NCI-H524 (cell line): ENCODE data around the gene LRRC42.
"Not testable (repeated sequence)": the region's sequence is repeated elsewhere in the genome, so short reads cannot be mapped to it uniquely, and the experiment has no call there.

Source experiments
- DNase-seq, 2 experiments: peaks; one replicate each; lab custom pipeline; 2025; lab: John Stamatoyannopoulos, UW

LRRC42 gene

GRCh38 chr1:53967409-53968124, 21.4 kb downstream of the LRRC42 start:
- DNase-seq, result peak; percentile 52 to 86

DNA sequence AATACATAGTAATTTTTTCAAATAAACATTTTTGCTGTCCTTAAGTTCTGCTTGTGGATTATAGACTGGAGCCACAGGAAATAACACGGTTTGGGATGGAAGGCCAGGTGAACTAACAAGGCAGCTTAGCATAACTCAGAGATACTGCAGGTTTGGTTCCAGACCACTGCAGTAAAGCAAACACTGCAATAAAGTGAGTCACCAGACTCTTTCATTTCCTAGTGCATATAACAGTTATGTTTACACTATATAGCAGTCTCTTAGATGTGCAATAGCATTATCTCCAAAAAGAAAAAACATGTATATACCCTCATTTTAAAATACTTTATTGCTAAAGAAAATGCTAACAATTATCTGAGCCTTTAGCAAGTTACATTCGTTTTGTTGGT, 22.0 kb downstream of the LRRC42 start:
- DNase-seq, result no peak

DNA sequence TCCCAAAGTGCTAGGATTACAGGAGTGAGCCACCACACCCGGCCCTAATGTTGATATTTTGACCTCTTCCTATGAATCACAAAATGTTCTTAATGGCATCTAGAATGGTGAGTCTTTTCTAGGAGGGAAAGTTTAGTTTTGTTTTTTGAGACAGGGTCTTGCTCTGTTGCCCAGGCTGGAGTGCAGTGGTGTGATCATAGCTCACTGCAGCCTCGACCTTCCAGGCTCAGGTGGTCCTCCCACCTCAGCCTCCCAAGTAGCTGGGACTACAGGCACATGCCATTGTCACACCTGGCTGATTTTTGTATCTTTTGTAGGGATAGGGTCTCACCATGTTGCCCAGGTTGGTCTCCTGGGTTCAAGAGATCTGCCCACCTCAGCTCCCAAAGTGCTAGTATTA, 23.2 kb downstream of the LRRC42 start:
- not testable (repeated sequence) for DNase-seq

GRCh38 chr1:53971718-53972117, 25.6 kb downstream of the LRRC42 start:
- DNase-seq, result no peak

DNA sequence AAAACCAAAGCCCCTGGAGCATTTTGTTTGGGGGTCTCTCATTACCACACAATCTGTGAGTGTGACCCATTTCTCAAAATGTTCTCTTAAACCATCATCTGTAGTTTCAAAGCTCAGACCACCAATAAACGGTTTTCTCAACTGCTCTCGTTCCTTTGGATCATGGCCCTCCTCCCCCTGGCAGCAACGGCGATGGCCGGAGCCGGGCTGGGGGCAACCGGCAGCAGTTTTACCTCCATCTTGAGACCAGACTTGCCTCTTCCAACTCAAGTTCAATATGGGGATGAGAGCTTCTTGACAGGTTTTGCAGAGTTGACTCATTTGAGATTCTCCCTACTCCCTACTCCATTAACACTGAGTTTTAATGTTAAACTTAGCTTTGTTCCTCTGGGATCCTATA, 29.7 kb downstream of the LRRC42 start:
- no peak for DNase-seq

GRCh38 chr1:53979712-53980450, 33.7 kb downstream of the LRRC42 start:
- peak in 1 of 2 experiments; percentile 47 for DNase-seq

DNA sequence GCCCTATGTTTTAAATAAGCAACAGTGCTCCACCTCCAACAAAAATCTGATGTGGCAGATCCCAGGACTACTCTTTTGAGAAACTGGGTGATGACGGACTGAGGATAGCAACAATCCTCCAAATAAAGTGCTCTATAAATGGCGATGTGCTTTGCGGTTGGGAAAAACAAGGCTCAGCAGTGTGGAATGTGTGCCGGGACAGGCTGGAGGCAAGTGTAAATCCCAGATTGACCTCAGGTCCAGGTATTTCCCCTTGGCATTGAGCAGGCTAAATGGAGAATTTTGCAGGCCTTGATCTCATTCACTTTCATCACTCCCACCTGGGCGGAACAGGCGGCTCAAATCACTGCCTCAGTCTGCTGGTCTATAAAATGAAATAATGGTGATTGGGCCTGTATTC, 35.1 kb downstream of the LRRC42 start:
- no peak for DNase-seq

GRCh38 chr1:53982034-53982762, 36.0 kb downstream of the LRRC42 start:
- DNase-seq, result no peak

DNA sequence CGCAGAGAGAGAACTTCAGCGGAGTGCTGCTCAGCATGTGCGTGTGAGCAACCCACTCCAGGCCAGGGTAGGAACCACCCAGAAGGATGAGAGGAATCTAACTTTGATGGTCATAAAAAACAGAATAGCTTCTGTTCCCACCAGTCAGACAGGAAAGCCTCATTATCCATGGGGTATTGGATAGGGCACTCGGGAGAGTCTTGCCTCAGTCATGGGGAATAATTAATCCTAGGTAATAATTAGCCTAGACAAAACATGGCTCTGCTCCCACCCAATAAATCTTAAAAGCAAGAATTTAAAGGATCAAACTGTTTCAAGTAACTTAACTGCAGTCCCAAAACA, 36.6 kb downstream of the LRRC42 start:
- no peak for DNase-seq

- DNase-seq, result no peak
Observed at GRCh38 chr1:53984726-53985125, 38.6 kb downstream of the LRRC42 start.

DNA sequence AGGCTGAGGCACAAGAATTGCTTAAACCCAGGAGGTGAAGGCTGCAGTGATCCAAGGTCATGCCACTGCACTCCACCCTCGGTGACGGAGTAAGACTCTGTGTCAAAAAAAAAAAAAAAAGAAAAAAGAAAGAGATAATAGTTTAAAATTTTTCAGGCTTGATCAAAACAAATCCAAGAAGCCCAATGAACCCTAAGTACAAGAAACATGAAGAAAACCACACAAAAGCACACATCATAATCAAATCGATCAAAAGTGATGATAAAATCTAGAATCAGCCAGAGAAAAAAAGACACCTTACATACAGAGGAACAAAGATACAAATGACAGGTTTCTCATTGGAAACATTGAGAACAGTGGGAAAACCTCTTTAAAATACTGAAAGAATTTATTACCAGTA, 40.3 kb downstream of the LRRC42 start:
- DNase-seq, result no peak

- DNase-seq, result no peak
Observed at GRCh38 chr1:53987880-53988279, 41.7 kb downstream of the LRRC42 start.

DNA sequence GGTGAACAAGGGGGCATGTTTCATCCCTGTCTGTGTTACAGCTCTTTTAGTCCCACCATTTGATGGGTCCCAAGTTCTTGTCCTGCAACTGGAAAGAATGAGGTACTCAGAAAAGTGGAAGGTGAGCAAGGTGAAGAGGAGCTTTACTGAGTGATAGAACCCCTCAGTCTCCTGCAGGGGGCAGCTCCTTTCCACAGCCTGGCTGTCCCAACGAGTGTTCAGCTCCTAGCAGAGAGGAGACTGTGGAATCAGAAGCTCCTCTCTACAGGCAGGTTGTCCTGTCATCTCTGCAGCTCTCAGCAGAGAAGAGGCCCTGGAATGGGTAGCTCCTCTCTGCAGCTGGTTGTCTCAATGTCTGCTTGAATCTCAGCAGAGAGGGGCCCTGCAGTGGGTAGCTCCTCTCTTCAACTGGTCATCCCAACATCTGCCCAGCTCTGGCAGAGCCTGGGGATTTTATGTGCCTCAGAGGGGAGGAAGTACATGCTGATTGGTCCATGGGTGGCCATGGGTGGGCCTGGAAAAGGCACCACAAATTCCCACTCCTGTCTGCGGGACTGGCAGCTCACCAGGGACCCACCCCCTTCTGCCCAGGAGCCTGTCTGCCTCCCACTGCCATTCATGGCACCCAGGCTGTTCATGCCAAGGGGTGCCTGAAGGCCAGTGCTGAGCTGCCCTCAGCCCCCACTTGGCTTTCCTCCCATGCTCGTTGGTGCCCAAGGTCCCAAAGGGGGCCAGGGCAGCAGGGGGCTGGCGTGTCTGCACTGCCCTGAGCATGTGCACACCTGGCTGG, 46.1 kb downstream of the LRRC42 start:
- DNase-seq, result peak in 1 of 2 experiments; percentile 7

- DNase-seq, result not testable (repeated sequence)
Observed at GRCh38 chr1:53994516-53994915, 48.4 kb downstream of the LRRC42 start.

GRCh38 chr1:53995683-53996082, 49.5 kb downstream of the LRRC42 start:
- no peak for DNase-seq

GRCh38 chr1:53998223-53998622, 52.1 kb downstream of the LRRC42 start:
- DNase-seq, result no peak

DNA sequence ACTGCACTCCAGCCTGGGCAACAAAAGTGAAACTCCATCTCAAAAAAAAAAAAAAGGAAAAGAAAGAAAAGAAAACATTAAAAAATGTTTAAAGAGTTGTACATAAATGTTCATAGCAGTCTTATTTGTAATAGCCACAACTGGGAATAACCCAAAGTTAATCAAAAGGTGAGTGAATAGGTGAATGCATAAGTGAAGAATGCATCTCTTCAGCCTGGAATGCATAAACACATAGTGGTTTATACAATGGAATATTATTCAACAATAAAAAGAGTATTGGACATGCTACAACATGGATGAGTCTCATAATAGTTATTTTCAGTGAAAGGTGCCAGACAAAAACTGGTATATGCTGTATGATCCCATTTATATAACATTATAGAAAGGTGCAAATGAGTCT, 53.8 kb downstream of the LRRC42 start:
- DNase-seq, result no peak

DNA sequence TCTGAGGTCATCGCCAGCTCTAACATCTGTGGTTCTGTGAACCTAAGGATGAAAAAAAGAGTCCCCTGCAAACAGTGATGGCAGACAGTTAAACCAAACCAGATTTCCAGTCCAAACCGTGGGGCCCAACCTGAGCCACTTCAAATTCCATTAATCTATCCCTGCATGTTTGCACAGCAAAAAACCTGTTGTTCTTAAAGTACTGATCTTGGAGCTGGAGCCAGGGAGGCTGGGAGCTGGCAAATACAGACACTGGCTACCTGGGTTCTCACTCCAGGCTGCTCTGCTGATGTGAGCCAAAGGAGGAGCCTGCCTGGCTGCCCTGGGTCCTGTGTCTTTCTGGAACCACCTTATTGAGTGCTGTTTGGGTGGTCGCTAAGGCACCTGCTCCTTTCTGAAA, 55.4 kb downstream of the LRRC42 start:
- DNase-seq, result no peak

DNA sequence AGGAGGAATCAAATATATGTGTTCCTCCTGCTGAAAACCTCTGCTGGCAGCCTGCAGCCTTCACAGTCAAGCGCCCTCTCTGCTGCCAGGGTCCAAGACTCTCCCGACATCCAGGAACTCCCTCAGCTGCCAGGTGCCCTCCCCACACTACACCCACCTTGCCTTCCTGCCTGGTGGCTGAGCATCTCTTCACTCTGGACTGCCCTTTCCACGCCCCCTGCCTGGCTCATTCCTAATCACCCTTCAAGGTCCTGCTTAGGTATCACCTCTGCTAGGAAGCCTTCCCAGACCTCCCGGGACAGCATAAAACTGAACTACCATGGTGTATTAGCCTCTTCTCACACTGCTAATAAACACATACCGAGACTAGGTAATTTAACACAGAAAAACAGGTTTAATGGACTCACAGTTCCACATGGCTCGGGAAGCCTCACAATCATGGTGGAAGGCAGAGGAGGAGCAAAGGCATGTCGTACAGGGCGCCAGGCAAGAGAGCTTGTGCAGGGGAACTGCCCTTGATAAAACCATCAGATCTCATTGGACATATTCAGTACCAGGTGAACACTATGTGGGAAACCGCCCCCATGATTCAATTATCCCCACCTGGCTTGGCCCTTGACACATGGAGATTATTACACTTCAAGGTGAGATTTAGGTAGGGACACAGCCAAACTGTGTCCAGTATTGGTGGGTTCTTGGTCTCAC, 56.5 kb downstream of the LRRC42 start:
- no peak for DNase-seq

DNA sequence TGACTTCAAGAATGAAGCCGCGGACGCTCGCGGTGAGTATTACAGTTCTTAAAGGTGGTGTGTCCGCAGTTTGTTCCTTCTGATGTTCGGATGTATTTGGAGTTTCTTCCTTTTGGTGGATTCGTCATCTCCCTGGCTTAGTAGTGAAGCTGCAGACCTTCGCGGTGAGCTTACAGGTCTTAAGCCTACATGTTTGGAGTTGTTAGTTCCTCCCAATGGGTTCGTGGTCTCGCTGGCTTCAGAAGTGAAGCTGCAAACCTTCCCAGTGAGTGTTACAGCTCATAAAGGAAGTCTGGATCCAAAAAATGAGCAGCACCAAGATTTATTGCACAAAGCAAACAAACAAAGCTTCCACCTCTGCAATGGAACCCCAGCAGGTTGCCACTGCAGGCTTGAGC, 57.1 kb downstream of the LRRC42 start:
- DNase-seq, result no peak

DNA sequence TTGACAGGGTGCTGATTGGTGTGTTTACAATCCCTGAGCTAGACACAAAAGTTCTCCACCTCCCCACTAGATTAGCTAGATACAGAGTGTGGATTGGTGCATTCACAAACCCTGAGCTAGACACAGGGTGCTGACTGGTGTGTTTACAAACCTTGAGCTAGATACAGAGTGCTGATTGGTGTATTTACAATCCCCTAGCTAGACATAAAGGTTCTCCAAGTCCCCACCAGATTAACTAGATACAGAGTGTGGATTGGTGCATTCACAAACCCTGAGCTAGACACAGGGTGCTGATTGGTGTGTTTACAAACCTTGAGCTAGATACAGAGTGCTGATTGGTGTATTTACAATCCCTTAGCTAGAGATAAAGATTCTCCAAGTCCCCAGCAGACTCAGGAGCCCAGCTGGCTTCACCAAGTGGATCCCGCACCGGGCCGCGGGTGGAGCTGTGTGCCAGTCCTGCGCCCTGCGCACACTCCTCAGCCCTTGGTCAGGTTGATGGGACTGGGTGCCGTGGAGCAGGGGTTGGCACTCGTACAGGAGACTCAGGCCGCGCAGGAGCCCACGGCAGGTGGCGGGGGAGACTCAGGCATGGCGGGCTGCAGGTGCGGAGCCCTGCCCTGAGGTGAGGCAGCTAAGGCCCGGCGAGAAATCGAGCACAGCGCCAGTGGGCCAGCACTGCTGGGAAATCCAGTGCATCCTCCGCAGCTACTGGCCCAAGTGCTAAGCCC, 57.8 kb downstream of the LRRC42 start:
- DNase-seq, result not testable (repeated sequence)
